Adipocyte (in vitro differentiated cells): ENCODE results near the gene LDLRAP1.

ENCODE experiments used
- DNase-seq: peaks from one replicate; pipeline ENCODE4 v3.0.0-alpha.2; 2015; ENCODE audit warnings: low read depth
- H3K27me3 ChIP-seq: replicated peaks from 2 replicates; pipeline ENCODE4 v1.7.0; 2013; ENCODE audit warnings: mild to moderate bottlenecking, low read length, moderate library complexity; ENCODE audit not compliant: control insufficient read depth, insufficient read depth
- H3K36me3 ChIP-seq: 2 replicates; pipeline ENCODE4 v1.7.0; 2013; ENCODE audit warnings: low read length, mild to moderate bottlenecking, moderate library complexity; ENCODE audit not compliant: control insufficient read depth, insufficient read depth, severe bottlenecking
- H3K4me1 ChIP-seq: 2 replicates; pipeline ENCODE4 v1.7.0; 2013; ENCODE audit warnings: mild to moderate bottlenecking, low read length, moderate library complexity; ENCODE audit not compliant: control insufficient read depth, insufficient read depth
- H3K4me3 ChIP-seq: 2 replicates; pipeline ENCODE4 v1.7.0; 2013; ENCODE audit warnings: mild to moderate bottlenecking, low read length, moderate library complexity
- H3K9ac ChIP-seq: 2 replicates; pipeline ENCODE4 v1.7.0; 2013; ENCODE audit warnings: mild to moderate bottlenecking, low read length, moderate library complexity
- H3K9me3 ChIP-seq: 2 replicates; pipeline ENCODE4 v1.7.0; 2013; ENCODE audit warnings: mild to moderate bottlenecking, low read length, moderate library complexity; ENCODE audit not compliant: control insufficient read depth

The LDLRAP1 gene

DNA sequence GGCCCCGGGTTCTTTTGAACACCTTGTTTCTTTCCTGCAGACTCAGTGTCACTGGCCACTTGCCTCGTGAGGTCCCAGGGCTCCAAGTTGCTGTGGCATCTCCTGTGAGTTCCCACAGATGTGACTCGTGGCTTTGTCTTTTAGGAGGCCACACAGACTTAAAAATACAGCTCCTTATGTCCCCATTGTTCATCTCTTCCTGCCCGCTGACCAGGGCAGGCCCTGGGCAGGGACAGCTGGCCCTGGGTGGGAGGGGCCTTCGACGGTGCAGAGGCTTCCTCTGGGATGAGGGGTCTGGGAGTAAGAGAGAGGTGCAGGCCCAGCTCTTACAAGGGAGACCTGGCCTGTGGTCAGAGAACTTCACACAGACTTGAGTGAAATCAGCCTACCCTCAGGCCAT lies 15.6 kb downstream of the LDLRAP1 start:
- DNase-seq, result no peak
- H3K4me1 ChIP-seq, result peaks cover 16% of the 10 kb centered on the region
- H3K4me3 ChIP-seq, result no peak overlapping the region
- H3K9ac ChIP-seq, result no peak overlapping the region
- no peaks in the 10 kb centered on the region for H3K9me3 ChIP-seq
- H3K27me3 ChIP-seq, result no peaks in the 10 kb centered on the region
- peaks cover 30% of the 10 kb centered on the region for H3K36me3 ChIP-seq

DNA sequence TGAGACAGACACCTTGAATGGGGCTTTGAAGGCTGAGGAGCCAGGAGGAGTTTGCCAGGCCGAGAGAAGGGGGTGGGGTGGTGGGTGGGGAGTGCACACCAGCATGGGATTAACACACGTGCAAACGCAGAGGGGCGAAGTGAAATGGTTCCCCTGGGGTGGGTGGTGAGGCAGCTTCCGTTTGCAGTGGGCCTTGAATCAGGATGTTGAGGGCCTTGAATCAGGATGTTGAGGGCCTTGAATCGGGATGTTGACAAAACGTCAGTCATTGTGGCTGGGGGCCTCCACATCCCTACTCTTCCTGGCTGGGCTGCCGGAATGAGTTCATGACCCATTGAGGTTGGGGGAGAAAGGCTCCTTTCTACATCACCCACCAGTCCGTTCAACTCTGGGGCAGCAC lies 16.6 kb downstream of the LDLRAP1 start:
- Histone ChIP-seq H3K9ac (no peak overlapping the region), H3K27me3 (no peaks in the 10 kb centered on the region), H3K9me3 (no peaks in the 10 kb centered on the region), H3K36me3 (peaks cover 37% of the 10 kb centered on the region), H3K4me1 (peaks cover 15% of the 10 kb centered on the region), H3K4me3 (no peak overlapping the region)
- no peak for DNase-seq

DNA sequence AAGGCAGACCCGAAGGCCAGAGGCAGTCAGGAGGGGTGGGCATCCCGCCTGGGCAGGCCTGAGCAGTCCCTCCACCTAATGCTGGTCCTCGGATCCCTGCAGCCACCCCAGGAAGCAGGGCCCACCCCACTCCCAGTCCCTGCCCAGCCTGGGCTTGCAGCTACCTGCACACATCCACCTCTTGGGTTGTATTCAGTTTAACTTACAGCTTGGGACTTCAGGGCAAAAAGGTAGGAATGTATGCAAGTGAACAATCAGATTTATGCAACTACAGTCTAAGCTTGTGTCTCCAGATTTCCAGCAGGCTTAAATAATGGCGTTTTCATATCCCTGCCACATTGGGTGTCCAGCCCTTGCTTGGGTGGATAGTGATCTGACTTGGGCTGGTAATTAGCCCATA lies 17.4 kb downstream of the LDLRAP1 start:
- no peaks in the 10 kb centered on the region for H3K27me3 ChIP-seq
- no peak overlapping the region for H3K9ac ChIP-seq
- DNase-seq, result no peak
- H3K36me3 ChIP-seq, result peaks cover 36% of the 10 kb centered on the region
- H3K4me1 ChIP-seq, result peaks cover 9% of the 10 kb centered on the region
- no peaks in the 10 kb centered on the region for H3K9me3 ChIP-seq
- H3K4me3 ChIP-seq, result no peak overlapping the region

DNA sequence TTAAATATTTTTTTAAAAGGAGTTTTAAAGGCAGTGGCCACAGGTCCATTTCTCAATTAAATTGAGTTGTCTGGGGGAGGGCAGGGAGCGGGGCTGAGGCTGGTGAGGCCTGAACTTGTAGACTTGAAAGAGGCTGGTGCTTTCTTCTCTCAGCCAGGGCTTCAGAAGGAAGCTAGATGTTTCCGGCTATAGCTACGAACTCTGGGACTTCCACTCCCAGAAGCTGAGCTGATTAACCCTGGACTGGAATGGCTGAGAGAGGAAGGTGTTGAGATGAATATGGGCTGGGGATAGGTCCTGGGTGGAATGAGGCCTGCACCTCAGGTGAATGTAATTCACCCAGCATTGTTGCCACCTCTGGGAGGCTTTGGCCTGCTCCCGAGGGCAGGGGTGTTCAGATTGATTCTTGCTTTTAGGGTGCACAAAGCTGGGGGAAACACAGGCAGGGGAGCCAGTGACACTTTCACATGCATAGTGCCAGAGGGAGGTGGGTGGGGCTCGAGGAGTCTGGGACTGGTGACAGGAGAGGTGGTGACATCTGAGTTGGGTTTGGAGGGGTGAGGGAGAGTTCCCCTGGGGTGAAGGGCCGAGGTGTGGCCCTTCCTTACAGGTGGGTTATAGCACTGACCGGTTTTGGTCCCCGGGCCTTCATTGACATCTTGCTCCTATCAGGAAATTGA lies 18.2 kb downstream of the LDLRAP1 start:
- Histone ChIP-seq H3K36me3 (peaks cover 36% of the 10 kb centered on the region), H3K9me3 (no peaks in the 10 kb centered on the region), H3K4me3 (no peak overlapping the region), H3K27me3 (no peaks in the 10 kb centered on the region), H3K9ac (no peak overlapping the region), H3K4me1 (peaks cover 4% of the 10 kb centered on the region)
- DNase-seq, result no peak

DNA sequence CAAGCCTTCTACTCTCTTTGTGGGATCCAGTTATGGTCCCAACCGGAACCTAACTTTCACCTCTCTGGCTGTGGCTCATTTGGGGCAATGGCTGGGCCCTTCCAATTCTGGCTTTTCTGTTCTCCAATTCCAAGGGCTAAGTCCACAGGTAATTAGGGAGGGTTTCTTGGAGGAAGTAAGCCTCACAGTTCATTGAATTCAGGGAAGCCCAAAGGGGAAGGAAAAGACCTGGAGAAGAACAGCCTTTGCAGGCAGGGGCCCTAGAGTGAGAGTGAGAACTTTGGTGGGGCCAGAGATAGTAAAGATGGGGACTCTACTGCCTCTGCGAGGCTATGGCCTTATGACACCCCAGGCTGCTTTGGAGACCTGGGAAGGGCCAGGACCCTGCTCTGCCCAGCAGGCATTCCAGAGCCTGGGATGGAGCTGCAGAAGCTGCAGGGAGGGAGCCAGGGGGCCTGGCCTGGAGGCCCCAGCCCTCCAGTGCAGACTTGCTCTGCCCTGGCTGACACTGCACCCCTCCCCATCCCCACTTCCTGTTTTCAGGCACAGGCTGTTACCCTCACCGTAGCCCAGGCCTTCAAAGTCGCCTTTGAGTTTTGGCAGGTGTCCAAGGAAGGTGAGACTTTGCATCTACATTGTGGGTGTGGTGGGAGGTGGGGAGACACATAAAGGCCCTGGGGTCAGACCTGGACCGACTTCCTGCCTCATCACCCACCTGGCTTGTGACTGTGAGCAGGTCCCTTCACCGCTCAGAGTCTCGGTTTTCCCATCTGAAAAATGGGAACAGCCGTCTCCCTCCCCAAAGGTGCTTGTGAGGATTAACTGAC lies 18.9 kb downstream of the LDLRAP1 start:
- DNase-seq, result no peak
- Histone ChIP-seq H3K9ac (no peak overlapping the region), H3K9me3 (no peaks in the 10 kb centered on the region), H3K4me3 (no peak overlapping the region), H3K36me3 (peaks cover 36% of the 10 kb centered on the region), H3K27me3 (no peaks in the 10 kb centered on the region), H3K4me1 (peaks cover 8% of the 10 kb centered on the region)

DNA sequence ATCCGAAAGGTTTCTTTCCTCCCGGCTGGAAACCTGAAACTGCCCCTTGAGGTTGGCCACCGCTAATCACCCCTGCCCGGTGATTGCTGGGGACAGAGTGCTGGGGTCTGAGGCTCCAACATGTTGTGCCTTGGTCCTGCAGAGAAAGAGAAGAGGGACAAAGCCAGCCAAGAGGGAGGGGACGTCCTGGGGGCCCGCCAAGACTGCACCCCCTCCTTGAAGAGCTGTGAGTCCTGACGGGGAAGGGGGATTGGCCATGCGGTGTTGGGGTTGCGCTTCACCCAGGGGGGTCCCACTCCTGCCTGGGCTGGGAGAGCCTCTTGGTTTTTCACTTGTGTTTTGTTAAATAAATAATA lies 19.5 kb downstream of the LDLRAP1 start:
- Histone ChIP-seq H3K9ac (no peak overlapping the region), H3K9me3 (no peaks in the 10 kb centered on the region), H3K36me3 (peaks cover 35% of the 10 kb centered on the region), H3K4me1 (peaks cover 14% of the 10 kb centered on the region), H3K27me3 (no peaks in the 10 kb centered on the region), H3K4me3 (no peak overlapping the region)
- DNase-seq, result no peak

DNA sequence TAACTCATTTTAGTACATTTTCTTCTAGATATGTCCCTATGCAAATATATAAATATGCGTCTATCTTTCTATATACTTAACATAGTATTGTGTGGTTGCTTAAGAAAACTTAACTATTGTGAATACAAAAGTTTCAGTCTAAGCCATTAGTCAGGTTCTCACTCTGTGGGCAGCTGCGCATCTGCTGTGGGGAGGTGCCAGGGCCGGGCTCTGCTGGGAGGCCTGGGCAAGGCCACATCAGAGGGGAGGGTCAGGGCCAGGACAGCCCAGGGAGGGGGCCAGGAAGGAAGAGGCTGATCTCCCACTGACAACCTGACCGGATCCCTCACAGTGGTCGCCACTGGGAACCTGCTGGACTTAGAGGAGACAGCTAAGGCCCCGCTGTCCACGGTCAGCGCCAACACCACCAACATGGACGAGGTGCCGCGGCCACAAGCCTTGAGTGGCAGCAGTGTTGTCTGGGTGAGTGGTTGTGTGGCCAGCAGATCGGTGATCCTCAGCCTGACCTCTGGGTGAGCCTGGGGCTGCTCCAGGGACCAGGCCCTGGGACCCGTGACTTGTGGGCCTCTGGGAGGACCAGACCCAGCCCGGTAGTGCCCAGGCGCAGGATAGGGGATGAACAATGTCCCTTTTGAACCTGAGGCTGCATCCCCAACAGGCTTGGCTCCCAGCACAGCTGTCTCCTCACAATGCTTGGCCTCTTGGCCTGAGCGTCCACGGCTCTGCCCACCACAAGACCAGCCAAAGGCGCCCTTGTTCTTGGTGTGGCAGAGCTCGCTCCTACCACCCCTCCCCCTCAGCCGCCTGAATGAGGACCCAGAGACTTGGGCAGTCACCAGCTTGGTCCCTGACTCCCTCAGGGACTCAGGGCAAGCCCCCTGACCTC lies 20.2 kb downstream of the LDLRAP1 start:
- Histone ChIP-seq H3K4me3 (no peak overlapping the region), H3K9ac (no peak overlapping the region), H3K27me3 (no peaks in the 10 kb centered on the region), H3K4me1 (peaks cover 21% of the 10 kb centered on the region), H3K36me3 (peaks cover 29% of the 10 kb centered on the region), H3K9me3 (no peaks in the 10 kb centered on the region)
- no peak for DNase-seq

DNA sequence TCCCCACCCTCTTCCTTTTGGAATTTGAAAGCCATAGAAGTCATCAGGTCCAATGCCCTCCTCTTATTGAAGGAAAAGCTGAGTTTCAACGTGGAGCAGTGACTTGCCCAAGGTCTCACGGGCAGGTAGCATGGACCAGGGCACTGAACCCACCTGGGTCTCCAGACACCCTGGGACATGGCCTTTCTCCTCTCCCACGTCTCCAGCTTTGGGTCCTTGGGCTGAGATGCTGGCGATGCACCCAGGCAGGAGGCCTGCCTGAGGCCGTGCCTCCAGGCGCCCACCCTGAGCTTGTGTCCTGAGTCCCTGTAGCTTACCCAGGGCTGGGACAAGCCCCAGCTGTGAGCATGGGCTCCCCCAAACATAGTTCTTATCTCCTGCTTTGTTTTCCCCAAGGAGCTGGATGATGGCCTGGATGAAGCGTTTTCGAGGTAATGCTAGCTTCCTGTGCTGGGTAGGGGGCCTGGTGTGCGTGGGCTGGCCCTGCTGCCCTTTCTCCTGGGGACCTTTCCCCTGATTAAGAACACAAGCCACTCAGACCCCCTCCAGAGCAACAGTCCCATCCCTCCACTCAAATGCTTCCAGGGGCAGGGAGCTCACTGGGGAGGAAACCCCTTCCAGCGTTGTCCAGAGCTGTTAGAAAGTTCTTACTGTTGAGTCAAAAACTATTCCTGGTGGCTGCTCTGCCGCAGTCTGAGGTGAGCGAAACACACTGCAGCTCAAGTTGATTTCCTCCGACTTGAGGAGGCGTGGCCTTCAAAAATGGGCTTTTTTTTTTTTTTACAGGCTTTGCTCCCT lies 21.6 kb downstream of the LDLRAP1 start:
- H3K27me3 ChIP-seq, result no peaks in the 10 kb centered on the region
- H3K4me1 ChIP-seq, result peaks cover 30% of the 10 kb centered on the region
- DNase-seq, result no peak
- H3K9ac ChIP-seq, result no peak overlapping the region
- H3K36me3 ChIP-seq, result peaks cover 25% of the 10 kb centered on the region
- H3K9me3 ChIP-seq, result no peaks in the 10 kb centered on the region
- H3K4me3 ChIP-seq, result no peak overlapping the region

DNA sequence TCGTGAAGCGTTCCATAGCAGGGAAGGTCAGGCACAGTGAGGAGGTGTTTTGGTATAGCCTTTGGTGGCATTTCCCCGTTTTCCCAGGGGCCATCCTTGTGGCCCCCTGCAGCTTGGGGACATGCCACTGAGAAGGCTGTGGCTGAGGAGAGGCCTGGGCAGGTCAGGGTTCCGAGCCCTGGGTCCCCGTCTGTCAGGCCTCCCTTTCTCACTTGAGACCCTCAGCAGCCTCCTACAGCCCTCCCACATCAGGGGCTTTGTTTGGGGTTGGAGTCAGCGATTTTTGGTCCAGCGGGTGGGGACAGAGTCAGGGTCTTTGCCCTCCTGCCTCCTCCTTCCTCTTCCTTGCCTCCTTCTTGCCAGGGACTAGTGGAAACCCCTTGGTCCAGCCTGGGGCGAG lies 22.2 kb downstream of the LDLRAP1 start:
- no peaks in the 10 kb centered on the region for H3K9me3 ChIP-seq
- H3K9ac ChIP-seq, result no peak overlapping the region
- no peak overlapping the region for H3K4me3 ChIP-seq
- peaks cover 30% of the 10 kb centered on the region for H3K4me1 ChIP-seq
- peaks cover 25% of the 10 kb centered on the region for H3K36me3 ChIP-seq
- DNase-seq, result no peak
- H3K27me3 ChIP-seq, result no peaks in the 10 kb centered on the region

DNA sequence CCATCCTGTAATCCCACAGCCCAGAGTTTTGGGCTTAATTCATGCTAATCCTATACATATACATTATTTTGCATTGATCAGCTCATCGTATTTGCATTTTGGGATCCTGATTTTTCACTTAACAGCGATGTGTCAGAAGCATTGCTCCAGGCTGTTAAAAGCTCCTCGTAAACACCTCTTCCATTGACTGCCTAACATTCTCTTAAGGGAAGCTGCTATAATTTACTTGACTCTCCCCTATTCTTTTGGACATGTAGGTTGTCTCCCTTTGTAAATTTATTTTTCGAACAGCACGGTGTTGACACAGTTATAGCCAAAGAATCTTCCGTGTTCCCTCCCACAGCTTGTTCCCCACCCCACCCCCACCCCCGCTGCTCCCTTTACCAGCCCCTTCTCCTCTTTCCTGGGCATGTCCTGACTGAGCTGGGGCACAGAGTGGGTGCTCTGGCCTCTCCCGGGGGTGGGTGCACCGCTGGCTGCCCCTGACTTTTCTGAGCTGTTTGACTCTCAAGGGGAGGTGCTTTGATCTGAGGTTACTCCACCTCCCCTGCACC lies 22.8 kb downstream of the LDLRAP1 start:
- no peaks in the 10 kb centered on the region for H3K9me3 ChIP-seq
- no peak overlapping the region for H3K9ac ChIP-seq
- DNase-seq, result no peak
- peaks cover 25% of the 10 kb centered on the region for H3K36me3 ChIP-seq
- H3K4me3 ChIP-seq, result no peak overlapping the region
- H3K27me3 ChIP-seq, result no peaks in the 10 kb centered on the region
- peaks cover 30% of the 10 kb centered on the region for H3K4me1 ChIP-seq
